SK-N-SH (cell line): Measurements from ENCODE around the gene DNPEP.

Experiments used
- POLR2AphosphoS5 ChIP-seq: IDR thresholded peaks from 2 replicates; pipeline ENCODE4 v1.6.1; 2012; ENCODE audit warnings: low read depth, low read length
- SMC3 ChIP-seq: IDR thresholded peaks from 2 replicates; pipeline ENCODE4 v1.6.1; 2012; ENCODE audit warnings: low read depth, low read length, improper control_type of control experiment
- TCF12 ChIP-seq: IDR thresholded peaks from 2 replicates; pipeline ENCODE4 v1.4.0; 2012
- YY1 ChIP-seq: IDR thresholded peaks from 2 replicates; pipeline ENCODE4 v1.4.0; 2012; ENCODE audit warnings: low read depth, mild to moderate bottlenecking
- TF ChIP-seq, protein P1 (sequence below): fragments of 200-600 bp; sonication (generic); IDR thresholded peaks from 2 replicates; pipeline ENCODE4 v1.6.1; 2017; ENCODE audit warnings: antibody characterized with exemption, mild to moderate bottlenecking, moderate library complexity

DNA sequence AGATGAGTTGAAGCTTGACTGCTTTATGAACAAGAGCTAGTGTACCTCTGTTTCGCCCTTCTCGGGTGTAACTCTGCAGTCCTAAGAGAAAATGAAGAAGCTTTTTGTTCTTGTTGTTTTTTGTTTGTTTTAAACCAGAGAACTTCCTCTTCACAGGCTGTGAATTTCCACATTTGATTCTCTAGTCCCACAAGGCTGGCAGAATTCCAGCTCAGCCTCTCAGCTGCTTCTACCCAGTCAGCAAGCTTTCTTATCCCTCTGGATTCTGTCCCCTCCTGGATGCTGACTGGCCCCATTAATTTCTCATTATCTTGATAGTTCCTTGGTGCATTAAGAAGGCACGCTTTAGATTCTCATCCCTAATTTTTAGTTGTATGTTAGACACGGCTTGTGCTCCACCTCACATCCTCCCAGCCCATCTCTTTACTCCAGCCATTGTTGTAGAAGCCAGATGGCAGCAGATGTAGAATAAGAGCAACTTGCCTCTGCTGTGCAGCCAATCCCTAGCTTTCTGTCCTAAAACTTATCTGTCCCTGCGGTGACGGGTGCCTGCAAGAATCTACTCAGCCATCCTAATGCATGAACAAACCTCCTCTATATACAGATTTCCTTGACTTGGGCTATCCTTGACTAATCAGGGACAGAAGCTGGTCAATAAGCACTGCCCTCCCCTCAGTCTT is 42.8 kb downstream of the DNPEP start:
- TF ChIP-seq, protein P1, sequence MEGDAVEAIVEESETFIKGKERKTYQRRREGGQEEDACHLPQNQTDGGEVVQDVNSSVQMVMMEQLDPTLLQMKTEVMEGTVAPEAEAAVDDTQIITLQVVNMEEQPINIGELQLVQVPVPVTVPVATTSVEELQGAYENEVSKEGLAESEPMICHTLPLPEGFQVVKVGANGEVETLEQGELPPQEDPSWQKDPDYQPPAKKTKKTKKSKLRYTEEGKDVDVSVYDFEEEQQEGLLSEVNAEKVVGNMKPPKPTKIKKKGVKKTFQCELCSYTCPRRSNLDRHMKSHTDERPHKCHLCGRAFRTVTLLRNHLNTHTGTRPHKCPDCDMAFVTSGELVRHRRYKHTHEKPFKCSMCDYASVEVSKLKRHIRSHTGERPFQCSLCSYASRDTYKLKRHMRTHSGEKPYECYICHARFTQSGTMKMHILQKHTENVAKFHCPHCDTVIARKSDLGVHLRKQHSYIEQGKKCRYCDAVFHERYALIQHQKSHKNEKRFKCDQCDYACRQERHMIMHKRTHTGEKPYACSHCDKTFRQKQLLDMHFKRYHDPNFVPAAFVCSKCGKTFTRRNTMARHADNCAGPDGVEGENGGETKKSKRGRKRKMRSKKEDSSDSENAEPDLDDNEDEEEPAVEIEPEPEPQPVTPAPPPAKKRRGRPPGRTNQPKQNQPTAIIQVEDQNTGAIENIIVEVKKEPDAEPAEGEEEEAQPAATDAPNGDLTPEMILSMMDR: no peak
- no peak for TF ChIP-seq SMC3
- no peak for TF ChIP-seq TCF12
- no peak for TF ChIP-seq YY1
- no peak for TF ChIP-seq POLR2AphosphoS5
